Measurements from ENCODE around the gene GATAD2B.
A peak's percentile ranks its signal among the peaks of the same experiment; 100 is the strongest.

GATAD2B gene

GRCh38 chr1:153872331-153872730 lies 50.4 kb downstream of the GATAD2B start:
- no peak overlapping the region for H3K27ac ChIP-seq
- ChIA-PET CTCF (no interaction called here), POLR2A (ENCODE audit: low non-redundant PET) (no interaction called here)
- DNase-seq (ENCODE audit: low spot score): no peak
- no peak for TF ChIP-seq CTCF (conservative IDR thresholded peaks at IDR 0.05; ENCODE audit: low read depth)

GRCh38 chr1:153869486-153869885 lies 53.3 kb downstream of the GATAD2B start:
- TF ChIP-seq CTCF (conservative IDR thresholded peaks at IDR 0.05; ENCODE audit: low read depth): no peak
- POLR2A ChIA-PET (ENCODE audit: low non-redundant PET): no interaction called here
- no peak overlapping the region for H3K27ac ChIP-seq
- DNase-seq (ENCODE audit: low spot score): no peak
- CTCF ChIA-PET: no interaction called here

- H3K27ac ChIP-seq: peak overlapping the region; percentile 31; the same call in 1 of the 2 replicates
- DNase-seq (ENCODE audit: low spot score): no peak
- TF ChIP-seq CTCF (conservative IDR thresholded peaks at IDR 0.05; ENCODE audit: low read depth): no peak
- CTCF ChIA-PET: no interaction called here
- POLR2A ChIA-PET (ENCODE audit: low non-redundant PET): interaction anchor here (0.7 kb wide), 1 partner anchor 48 kb away, joined by 6 read pairs; no protein-coding TSS in a partner anchor
Observed at GRCh38 chr1:153866045-153866850, 56.5 kb downstream of the GATAD2B start.

- ChIA-PET POLR2A (ENCODE audit: low non-redundant PET) (interaction anchor here (0.7 kb wide), 1 partner anchor 103 kb away, joined by 10 read pairs; the partner anchor contains the start of gene SLC39A1), CTCF (interaction anchor here (0.5 to 0.7 kb wide), 2 partner anchors 21 to 381 kb away, joined by 3 read pairs; no protein-coding TSS in a partner anchor)
- no peak overlapping the region for H3K27ac ChIP-seq
- TF ChIP-seq CTCF (conservative IDR thresholded peaks at IDR 0.05; ENCODE audit: low read depth): no peak
- no peak for DNase-seq (ENCODE audit: low spot score)
Observed at GRCh38 chr1:153860285-153860684, 62.5 kb downstream of the GATAD2B start.

GRCh38 chr1:153857505-153857904 lies 65.3 kb downstream of the GATAD2B start:
- POLR2A ChIA-PET (ENCODE audit: low non-redundant PET): no interaction called here
- DNase-seq (ENCODE audit: low spot score): no peak
- CTCF ChIA-PET: no interaction called here
- TF ChIP-seq CTCF (conservative IDR thresholded peaks at IDR 0.05; ENCODE audit: low read depth): no peak
- no peak overlapping the region for H3K27ac ChIP-seq

GRCh38 chr1:153856763-153857162 lies 66.0 kb downstream of the GATAD2B start:
- ChIA-PET POLR2A (ENCODE audit: low non-redundant PET) (no interaction called here), CTCF (no interaction called here)
- H3K27ac ChIP-seq: no peak overlapping the region

More at GRCh38 chr1:153856763-153857162, 66.0 kb downstream of the GATAD2B start:
- TF ChIP-seq CTCF (conservative IDR thresholded peaks at IDR 0.05; ENCODE audit: low read depth): no peak
- no peak for DNase-seq (ENCODE audit: low spot score)

Measured in RWPE1 (cell line).